GM12878 (cell line): ENCODE data around the gene PDGFD. TPM values are rescaled to one million over a fixed set of nuclear protein-coding genes. Genes with fewer than 3 reads are reported as not detected.

ENCODE experiments used
- ATAC-seq: fragments of 200-7000 bp; cut with Tn5 transposase; 3 replicates; pipeline ENCODE4 v1.9.1; 2020; ENCODE audit warnings: mild to moderate bottlenecking, moderate library complexity
- BruUV-seq: library from RNA; stranded (reverse); fragments of 400-500 nt; replicated peaks from 2 replicates; lab custom pipeline; 2021; lab: Mats Ljungman, UMichigan
- CTCF ChIA-PET: fragments of 300-600 bp; sonication (Branson Sonifier 250); formaldehyde crosslinking; extraction: SDS; loops from one replicate; lab custom pipeline; 2021; ENCODE audit warnings: inconsistent platforms; lab: Yijun Ruan, JAX
- POLR2A ChIA-PET: fragments of 350-600 bp; formaldehyde crosslinking; extraction: SDS; loops from one replicate; lab custom pipeline; 2021; ENCODE audit warnings: inconsistent platforms; lab: Charles Lee
- RAD21 ChIA-PET: fragments of 300-600 bp; sonication (Branson Sonifier 250); formaldehyde crosslinking; loops from one replicate; lab custom pipeline; 2023; ENCODE audit warnings: antibody characterized with exemption; ENCODE audit not compliant: unreplicated experiment; lab: Charles Lee
- SMC1A ChIA-PET: fragments of 300-600 bp; sonication (Branson Sonifier 250); formaldehyde crosslinking; loops from one replicate; lab custom pipeline; 2023; ENCODE audit not compliant: unreplicated experiment, uncharacterized antibody; lab: Charles Lee
- DNase-seq: peaks from one replicate; pipeline ENCODE4 v3.0.0-alpha.2; 2011; ENCODE audit warnings: low read depth, low spot score
- FAIRE-seq: peaks from 3 replicates; lab custom pipeline; 2011; peaks lifted over from hg19 to GRCh38; lab: Jason Lieb, UNC
- H2AFZ ChIP-seq: 2 replicates; pipeline ENCODE4 v1.6.0; 2011; ENCODE audit warnings: low read depth, low read length, control low read depth; ENCODE audit not compliant: control insufficient read depth
- H3K27ac ChIP-seq: 2 replicates; pipeline ENCODE4 v1.5.1; 2011; ENCODE audit warnings: control low read depth; ENCODE audit not compliant: control insufficient read depth, insufficient read depth
- H3K27me3 ChIP-seq, 2 experiments: replicated peaks in 1 of 2; 2 replicates each; pipeline versions ENCODE4 v1.6.0 to v1.6.1; 2011; ENCODE audit warnings: low read length in 1 of 2; ENCODE audit not compliant: control insufficient read depth in 2 of 2, insufficient read depth in 2 of 2
- H3K36me3 ChIP-seq, 2 experiments: 2 replicates each; pipeline ENCODE4 v1.5.1; 2011; ENCODE audit warnings: low read length in 1 of 2; ENCODE audit not compliant: control insufficient read depth in 2 of 2, insufficient read depth in 2 of 2
- H3K4me1 ChIP-seq: 2 replicates; pipeline ENCODE4 v1.6.1; 2011; ENCODE audit warnings: mild to moderate bottlenecking, low read length, moderate library complexity, mixed read lengths; ENCODE audit not compliant: control insufficient read depth, insufficient read depth
- H3K4me2 ChIP-seq: 2 replicates; pipeline ENCODE4 v1.6.0; 2011; ENCODE audit warnings: control low read depth; ENCODE audit not compliant: control insufficient read depth, insufficient read depth
- H3K4me3 ChIP-seq: fragments of 200-600 bp; sonication (generic); 2 replicates; pipeline ENCODE4 v1.5.1; 2016
- H3K79me2 ChIP-seq: 2 replicates; pipeline ENCODE4 v1.6.0; 2011; ENCODE audit warnings: low read length; ENCODE audit not compliant: control insufficient read depth, insufficient read depth
- H3K9ac ChIP-seq: 2 replicates; pipeline ENCODE4 v1.8.0; 2011; ENCODE audit warnings: low read length, control low read depth, mixed read lengths; ENCODE audit not compliant: control insufficient read depth, insufficient read depth
- H3K9me3 ChIP-seq: replicated peaks from 3 replicates; pipeline ENCODE4 v1.5.1; 2011; ENCODE audit warnings: mild to moderate bottlenecking, low read length; ENCODE audit not compliant: control insufficient read depth, insufficient read depth
- H4K20me1 ChIP-seq: 2 replicates; pipeline ENCODE4 v1.6.0; 2011; ENCODE audit not compliant: control insufficient read depth, insufficient read depth
- CHD4 ChIP-seq: fragments of 200-600 bp; sonication (generic); IDR thresholded peaks from 2 replicates; pipeline ENCODE4 v1.6.1; 2016; ENCODE audit warnings: mild to moderate bottlenecking
- CREB1 ChIP-seq: IDR thresholded peaks from 2 replicates; pipeline ENCODE4 v1.6.1; 2012; ENCODE audit warnings: low read depth, mild to moderate bottlenecking, inconsistent platforms
- EGR1 ChIP-seq, 2 experiments: IDR thresholded peaks; 1 replicate in 1 of 2; 2 replicates in 1 of 2; pipeline ENCODE4 v1.6.1; 2011 to 2012; ENCODE audit warnings: low read depth in 2 of 2, low read length in 2 of 2, borderline replicate concordance in 1 of 2, mild to moderate bottlenecking in 1 of 2, moderate library complexity in 1 of 2
- EZH2 ChIP-seq: IDR thresholded peaks from 2 replicates; pipeline ENCODE4 v1.6.1; 2012; ENCODE audit warnings: low read depth, mild to moderate bottlenecking, control low read depth, inconsistent platforms, low read length, borderline replicate concordance; ENCODE audit not compliant: control insufficient read depth
- FOS ChIP-seq: IDR thresholded peaks from 3 replicates; pipeline ENCODE4 v1.6.1; 2011; ENCODE audit warnings: borderline replicate concordance; ENCODE audit not compliant: insufficient read length; ENCODE audit errors: extremely low read depth
- NR2F1 ChIP-seq: fragments of 450-650 bp; conservative IDR thresholded peaks from 2 replicates; pipeline ENCODE4 v1.6.1; 2017; ENCODE audit warnings: mild to moderate bottlenecking
- RBBP5 ChIP-seq: fragments of 200-600 bp; sonication (generic); conservative IDR thresholded peaks from 2 replicates; pipeline ENCODE4 v1.6.1; 2016
- RFX5 ChIP-seq: IDR thresholded peaks from 2 replicates; pipeline ENCODE4 v1.6.1; 2011; ENCODE audit warnings: low read depth, low read length, improper control_type of control experiment
- STAT1 ChIP-seq: fragments of 450-650 bp; conservative IDR thresholded peaks from 2 replicates; pipeline ENCODE4 v1.6.1; 2014; ENCODE audit warnings: antibody characterized with exemption, mild to moderate bottlenecking
- TCF12 ChIP-seq: IDR thresholded peaks from 2 replicates; pipeline ENCODE4 v1.6.1; 2011; ENCODE audit warnings: low read depth, mild to moderate bottlenecking, low read length
- TCF3 ChIP-seq: IDR thresholded peaks from 2 replicates; pipeline ENCODE4 v1.6.1; 2012; ENCODE audit warnings: low read depth, mild to moderate bottlenecking, low read length, borderline replicate concordance; ENCODE audit not compliant: insufficient read depth
- WGBS: methylation state at CpG from one replicate; pipeline ENCODE4 v1.1.6; 2016; ENCODE audit warnings: low lambda C conversion rate; ENCODE audit not compliant: insufficient replicate concordance, insufficient coverage; ENCODE audit errors: missing lambda C conversion rate; 5-methylcytosine and 5-hydroxymethylcytosine counted together
- in situ Hi-C: fragments of 300-500 bp; cut with MboI; formaldehyde crosslinking; loops from 9 replicates; pipeline ENCODE4 v1.14.3; 2018; ENCODE audit warnings: mixed read lengths
- intact Hi-C: fragments of 100-400 bp; cut with micrococcal nuclease; formaldehyde crosslinking; loops from one replicate; pipeline ENCODE4 v1.14.2; 2022; ENCODE audit not compliant: unreplicated experiment
- polyA plus RNA-seq, 11 experiments: library from polyadenylated mRNA; depleted of rRNA in 4 of 11; unstranded in 6 of 11; stranded (reverse) in 5 of 11; fragments of >200 nt; fragmentation: Nextera tagmentation in 4 of 11; fragmentation: Illumina TruSeq in 1 of 11; extraction: Ambion mirVana in 4 of 11; extraction: Trizol in 1 of 11; gene quantifications; 1 replicate in 1 of 11; 2 replicates in 10 of 11; pipeline versions ENCODE4 v1.2.1 to v1.2.3, GENCODE V29; 2011 to 2016; ENCODE audit warnings: inconsistent platforms in 2 of 11, missing spikeins in 2 of 11, low read depth in 1 of 11
- total RNA-seq, 4 experiments: library from RNA; depleted of rRNA in 3 of 4; stranded (reverse); fragments of >200 nt in 3 of 4; fragmentation: Illumina TruSeq in 1 of 4; extraction: Trizol in 1 of 4; gene quantifications; 2 replicates each; pipeline versions ENCODE4 v1.2.1 to v1.2.3, GENCODE V29; 2013 to 2021
- TF ChIP-seq, protein P1 (sequence below): fragments of 450-650 bp; formaldehyde crosslinking; IDR thresholded peaks from 2 replicates; pipeline ENCODE4 v1.5.0; 2022; ENCODE audit warnings: mild to moderate bottlenecking, missing genetic modification characterization
- TF ChIP-seq, protein P2 (sequence below): fragments of 450-650 bp; IDR thresholded peaks from 2 replicates; pipeline ENCODE4 v1.6.1; 2017; ENCODE audit warnings: low read depth, mild to moderate bottlenecking, moderate library complexity
- TF ChIP-seq, protein P3 (sequence below): IDR thresholded peaks from 2 replicates; pipeline ENCODE4 v1.6.1; 2011; ENCODE audit warnings: low read depth, low read length, improper control_type of control experiment, borderline replicate concordance

The PDGFD gene
- total and polyA plus RNA-seq, 10 of the 15 experiments (the other 5 are each of a cell fraction or from before 2014, with no cell fraction given), result 0.05 to 0.13 TPM; not detected in 8

GRCh38 chr11:104057908-104058307, 106.0 kb downstream of the PDGFD start:
- Histone ChIP-seq H3K9me3 (no peaks in the 10 kb centered on the region), H3K27ac (no peak overlapping the region), H3K9ac (no peak overlapping the region), H2AFZ (no peak overlapping the region), H3K27me3 (no peaks in the 10 kb centered on the region), H3K4me3 (no peak overlapping the region), H3K36me3 (no peaks in the 10 kb centered on the region), H3K4me1 (no peaks in the 10 kb centered on the region), H3K4me2 (no peak overlapping the region), H3K79me2 (no peaks in the 10 kb centered on the region), H4K20me1 (no peaks in the 10 kb centered on the region)
- ATAC-seq (no peak), FAIRE-seq (no peak), DNase-seq (no peak)
- ChIA-PET POLR2A (no interaction called here), RAD21 (no interaction called here), CTCF (no interaction called here), SMC1A (no interaction called here)
- WGBS, result 59% methylated on average over 5 of the region's 5 CpGs
- BruUV-seq, result no TSS peak
- in situ Hi-C loops, result no loop called here
- no peak for TF ChIP-seq RBBP5
- no peak for TF ChIP-seq CHD4
- no peak for TF ChIP-seq EGR1 (IDR thresholded peaks at IDR 0.05; ENCODE audit: borderline replicate concordance in 1 of 2, low read depth in 2 of 2, low read length in 2 of 2)
- TF ChIP-seq, protein P1, sequence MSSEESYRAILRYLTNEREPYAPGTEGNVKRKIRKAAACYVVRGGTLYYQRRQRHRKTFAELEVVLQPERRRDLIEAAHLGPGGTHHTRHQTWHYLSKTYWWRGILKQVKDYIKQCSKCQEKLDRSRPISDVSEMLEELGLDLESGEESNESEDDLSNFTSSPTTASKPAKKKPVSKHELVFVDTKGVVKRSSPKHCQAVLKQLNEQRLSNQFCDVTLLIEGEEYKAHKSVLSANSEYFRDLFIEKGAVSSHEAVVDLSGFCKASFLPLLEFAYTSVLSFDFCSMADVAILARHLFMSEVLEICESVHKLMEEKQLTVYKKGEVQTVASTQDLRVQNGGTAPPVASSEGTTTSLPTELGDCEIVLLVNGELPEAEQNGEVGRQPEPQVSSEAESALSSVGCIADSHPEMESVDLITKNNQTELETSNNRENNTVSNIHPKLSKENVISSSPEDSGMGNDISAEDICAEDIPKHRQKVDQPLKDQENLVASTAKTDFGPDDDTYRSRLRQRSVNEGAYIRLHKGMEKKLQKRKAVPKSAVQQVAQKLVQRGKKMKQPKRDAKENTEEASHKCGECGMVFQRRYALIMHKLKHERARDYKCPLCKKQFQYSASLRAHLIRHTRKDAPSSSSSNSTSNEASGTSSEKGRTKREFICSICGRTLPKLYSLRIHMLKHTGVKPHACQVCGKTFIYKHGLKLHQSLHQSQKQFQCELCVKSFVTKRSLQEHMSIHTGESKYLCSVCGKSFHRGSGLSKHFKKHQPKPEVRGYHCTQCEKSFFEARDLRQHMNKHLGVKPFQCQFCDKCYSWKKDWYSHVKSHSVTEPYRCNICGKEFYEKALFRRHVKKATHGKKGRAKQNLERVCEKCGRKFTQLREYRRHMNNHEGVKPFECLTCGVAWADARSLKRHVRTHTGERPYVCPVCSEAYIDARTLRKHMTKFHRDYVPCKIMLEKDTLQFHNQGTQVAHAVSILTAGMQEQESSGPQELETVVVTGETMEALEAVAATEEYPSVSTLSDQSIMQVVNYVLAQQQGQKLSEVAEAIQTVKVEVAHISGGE (CRISPR knock-in tag), result no peak
- TF ChIP-seq, protein P2, sequence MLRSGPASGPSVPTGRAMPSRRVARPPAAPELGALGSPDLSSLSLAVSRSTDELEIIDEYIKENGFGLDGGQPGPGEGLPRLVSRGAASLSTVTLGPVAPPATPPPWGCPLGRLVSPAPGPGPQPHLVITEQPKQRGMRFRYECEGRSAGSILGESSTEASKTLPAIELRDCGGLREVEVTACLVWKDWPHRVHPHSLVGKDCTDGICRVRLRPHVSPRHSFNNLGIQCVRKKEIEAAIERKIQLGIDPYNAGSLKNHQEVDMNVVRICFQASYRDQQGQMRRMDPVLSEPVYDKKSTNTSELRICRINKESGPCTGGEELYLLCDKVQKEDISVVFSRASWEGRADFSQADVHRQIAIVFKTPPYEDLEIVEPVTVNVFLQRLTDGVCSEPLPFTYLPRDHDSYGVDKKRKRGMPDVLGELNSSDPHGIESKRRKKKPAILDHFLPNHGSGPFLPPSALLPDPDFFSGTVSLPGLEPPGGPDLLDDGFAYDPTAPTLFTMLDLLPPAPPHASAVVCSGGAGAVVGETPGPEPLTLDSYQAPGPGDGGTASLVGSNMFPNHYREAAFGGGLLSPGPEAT, result no peak
- no peak for TF ChIP-seq TCF12
- TF ChIP-seq RFX5, result no peak
- no peak for TF ChIP-seq TCF3
- TF ChIP-seq STAT1, result no peak
- no peak for TF ChIP-seq EZH2
- TF ChIP-seq FOS, result no peak
- TF ChIP-seq, protein P3, sequence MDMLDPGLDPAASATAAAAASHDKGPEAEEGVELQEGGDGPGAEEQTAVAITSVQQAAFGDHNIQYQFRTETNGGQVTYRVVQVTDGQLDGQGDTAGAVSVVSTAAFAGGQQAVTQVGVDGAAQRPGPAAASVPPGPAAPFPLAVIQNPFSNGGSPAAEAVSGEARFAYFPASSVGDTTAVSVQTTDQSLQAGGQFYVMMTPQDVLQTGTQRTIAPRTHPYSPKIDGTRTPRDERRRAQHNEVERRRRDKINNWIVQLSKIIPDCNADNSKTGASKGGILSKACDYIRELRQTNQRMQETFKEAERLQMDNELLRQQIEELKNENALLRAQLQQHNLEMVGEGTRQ, result no peak
- no peak for TF ChIP-seq NR2F1
- TF ChIP-seq CREB1, result no peak
- intact Hi-C loops, result no loop called here
